ENCODE results near the gene ANXA3. TPM values are rescaled to one million over a fixed set of nuclear protein-coding genes. Genes with fewer than 3 reads are reported as not detected.

Gene ANXA3
- total and polyA plus RNA-seq, 12 donors = 0.72 to 14.1 (median 3.8) TPM

- Histone ChIP-seq H3K36me3 (replicated peaks in 1 of 2) (no peaks in the 10 kb centered on the region), H3K27ac (no peak overlapping the region), H3K27me3 (no peaks in the 10 kb centered on the region), H3K9me3 (replicated peaks in 1 of 3) (no peaks in the 10 kb centered on the region), H3K4me1 (replicated peaks in 1 of 2) (peaks cover 14 to 30% of the 10 kb centered on the region in 2 donors), H3K4me3 (no peak overlapping the region)
- 86 to 94% (median 91%) methylated on average over 2 of the region's 2 CpGs for WGBS, 4 donors
- TF ChIP-seq POLR2A (IDR thresholded peaks at IDR 0.05) = no peak
- TF ChIP-seq, protein P1, sequence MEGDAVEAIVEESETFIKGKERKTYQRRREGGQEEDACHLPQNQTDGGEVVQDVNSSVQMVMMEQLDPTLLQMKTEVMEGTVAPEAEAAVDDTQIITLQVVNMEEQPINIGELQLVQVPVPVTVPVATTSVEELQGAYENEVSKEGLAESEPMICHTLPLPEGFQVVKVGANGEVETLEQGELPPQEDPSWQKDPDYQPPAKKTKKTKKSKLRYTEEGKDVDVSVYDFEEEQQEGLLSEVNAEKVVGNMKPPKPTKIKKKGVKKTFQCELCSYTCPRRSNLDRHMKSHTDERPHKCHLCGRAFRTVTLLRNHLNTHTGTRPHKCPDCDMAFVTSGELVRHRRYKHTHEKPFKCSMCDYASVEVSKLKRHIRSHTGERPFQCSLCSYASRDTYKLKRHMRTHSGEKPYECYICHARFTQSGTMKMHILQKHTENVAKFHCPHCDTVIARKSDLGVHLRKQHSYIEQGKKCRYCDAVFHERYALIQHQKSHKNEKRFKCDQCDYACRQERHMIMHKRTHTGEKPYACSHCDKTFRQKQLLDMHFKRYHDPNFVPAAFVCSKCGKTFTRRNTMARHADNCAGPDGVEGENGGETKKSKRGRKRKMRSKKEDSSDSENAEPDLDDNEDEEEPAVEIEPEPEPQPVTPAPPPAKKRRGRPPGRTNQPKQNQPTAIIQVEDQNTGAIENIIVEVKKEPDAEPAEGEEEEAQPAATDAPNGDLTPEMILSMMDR (IDR thresholded peaks at IDR 0.05) = no peak
- intact Hi-C loops (cut with DNase I) = loop anchor here (10.0 kb wide), 2 partner anchors 138 to 218 kb away; no protein-coding TSS in a partner anchor
- DNase-seq = no peak
These were observed 95.7 kb downstream of the ANXA3 start for GRCh38 chr4:78647272-78647671.

DNA sequence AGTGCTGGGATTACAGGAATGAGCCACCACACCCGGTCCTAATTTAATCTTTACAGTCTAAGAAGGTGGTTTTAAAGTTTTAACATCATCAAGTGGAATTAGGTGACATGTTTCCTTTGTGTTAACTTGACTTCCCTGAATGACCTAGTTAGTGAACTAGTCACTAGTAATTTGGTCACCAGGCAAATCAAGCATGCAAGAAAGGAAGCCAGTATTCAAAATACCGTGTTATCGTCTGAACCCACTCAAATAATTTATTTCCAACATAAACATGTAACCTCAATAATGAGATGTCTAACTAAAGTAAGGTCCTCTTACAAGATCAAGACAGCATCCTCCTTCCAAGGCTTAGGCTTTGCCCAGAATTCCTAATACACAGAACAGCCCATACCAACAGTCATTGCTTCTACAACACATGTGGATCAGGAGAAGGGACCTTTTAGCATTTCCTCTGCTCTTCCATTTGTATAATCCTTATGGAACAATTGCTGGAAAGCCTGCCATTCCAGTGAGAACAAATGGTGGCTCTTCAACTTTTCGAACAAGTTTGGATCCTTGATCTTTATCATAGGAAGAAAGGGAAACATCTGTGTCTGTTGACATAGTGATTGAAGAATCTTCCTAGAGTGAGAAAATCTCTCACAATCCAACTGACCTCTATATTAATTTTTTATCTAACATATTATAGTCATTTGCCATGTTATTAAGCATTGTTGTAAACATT is 97.2 kb downstream of the ANXA3 start:
- Histone ChIP-seq H3K4me3 (no peak overlapping the region), H3K27ac (no peak overlapping the region), H3K9me3 (replicated peaks in 1 of 3) (no peaks in the 10 kb centered on the region), H3K27me3 (no peaks in the 10 kb centered on the region), H3K4me1 (replicated peaks in 1 of 2) (peaks cover 14 to 30% of the 10 kb centered on the region in 2 donors), H3K36me3 (replicated peaks in 1 of 2) (no peaks in the 10 kb centered on the region)
- WGBS, 4 donors = 83 to 92% (median 88%) methylated on average over 4 of the region's 4 CpGs
- no peak for DNase-seq
- intact Hi-C loops (cut with DNase I) = loop anchor here (10.0 kb wide), 2 partner anchors 136 to 216 kb away; no protein-coding TSS in a partner anchor
- TF ChIP-seq, protein P1 (IDR thresholded peaks at IDR 0.05) = no peak
- no peak for TF ChIP-seq POLR2A (IDR thresholded peaks at IDR 0.05)

GRCh38 chr4:78650106-78651024 is 98.8 kb downstream of the ANXA3 start:
- 60 to 75% (median 67%) methylated on average over 3 of the region's 3 CpGs for WGBS, 4 donors
- Histone ChIP-seq H3K9me3 (replicated peaks in 1 of 3) (no peaks in the 10 kb centered on the region), H3K27ac (peak overlapping the region in 1 of 5 donors; percentile 25), H3K36me3 (replicated peaks in 1 of 2) (no peaks in the 10 kb centered on the region), H3K4me3 (no peak overlapping the region), H3K27me3 (no peaks in the 10 kb centered on the region), H3K4me1 (replicated peaks in 1 of 2) (peaks cover 9 to 18% of the 10 kb centered on the region in 2 donors)
- intact Hi-C loops (cut with DNase I) = loop anchor here in 1 of 2 donors (10.0 kb wide), 1 partner anchor 124 kb away; the partner anchor contains the start of gene BMP2K
- peak in 1 of 7 donors; percentile 26 for DNase-seq
- TF ChIP-seq, protein P1 (IDR thresholded peaks at IDR 0.05) = no peak
- TF ChIP-seq POLR2A (IDR thresholded peaks at IDR 0.05) = no peak

Data from adrenal gland (tissue), 12 donors.